ENCODE measurements around the gene GRHL1.
A peak's percentile ranks its signal among the peaks of the same experiment; 100 is the strongest.

Gene GRHL1

DNA sequence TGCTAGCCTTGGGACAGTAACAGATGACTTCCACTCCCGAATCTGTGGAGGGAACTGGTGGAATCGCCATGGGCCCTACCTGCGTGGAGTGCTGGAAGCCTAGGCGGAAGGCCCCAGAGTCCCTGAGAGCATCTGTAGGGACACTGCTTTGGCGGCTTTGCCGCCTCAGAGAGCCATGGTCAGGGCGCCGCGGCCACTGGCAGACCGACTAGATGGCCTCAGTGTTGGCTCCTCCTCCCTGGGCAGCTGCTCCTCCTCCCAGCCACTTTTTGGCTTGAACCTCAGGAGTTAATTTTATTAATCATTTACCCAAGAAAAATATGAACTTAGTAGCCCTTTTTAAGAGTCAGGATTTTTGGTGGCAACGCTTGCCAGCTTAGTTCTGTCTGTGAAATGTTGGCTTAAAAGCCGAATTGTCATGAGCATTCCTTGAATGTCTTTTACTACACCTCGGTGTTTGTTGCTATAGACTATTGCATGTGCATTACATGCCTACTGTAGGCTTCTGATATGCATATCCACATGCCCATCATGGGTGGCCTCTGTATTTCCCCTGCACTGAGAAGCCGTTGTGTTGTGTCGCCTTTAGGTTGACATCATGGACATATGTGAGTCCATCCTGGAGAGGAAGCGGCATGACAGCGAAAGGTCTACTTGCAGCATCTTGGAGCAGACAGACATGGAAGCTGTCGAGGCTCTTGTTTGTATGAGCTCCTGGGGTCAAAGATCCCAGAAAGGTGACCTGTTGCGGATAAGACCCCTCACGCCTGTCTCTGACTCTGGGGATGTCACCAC is 94.3 kb downstream of the GRHL1 start:
- DNase-seq (ENCODE audit: low read depth in 1 of 2, low spot score in 1 of 2) = no peak
- no peak for TF ChIP-seq JUND (IDR thresholded peaks at IDR 0.05; ENCODE audit: low read depth)
- in situ Hi-C loops (cut with HindIII; ENCODE audit: low pct_unique_long_range_greater_than_20kb, low sequenced_read_pairs) = no loop called here

DNA sequence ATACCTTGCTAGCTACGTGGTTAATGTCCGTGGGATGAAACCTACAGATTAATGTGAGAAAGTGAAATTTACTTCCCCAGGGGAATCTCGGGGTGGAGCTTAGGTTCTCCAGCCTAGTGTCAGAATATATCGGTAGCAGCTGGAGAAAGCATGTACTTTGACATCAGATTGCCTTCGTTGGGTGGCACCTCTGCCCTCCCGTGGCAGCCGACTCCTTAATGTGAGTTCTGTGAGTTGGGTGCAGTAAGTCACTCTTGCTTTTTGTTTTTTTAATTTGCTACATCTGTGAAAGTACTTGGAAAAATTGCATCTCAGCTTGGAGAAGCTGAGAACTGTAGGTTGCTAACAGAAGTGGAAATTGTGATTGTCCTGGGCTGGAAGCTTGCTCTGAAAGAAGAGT is 95.4 kb downstream of the GRHL1 start:
- TF ChIP-seq JUND (IDR thresholded peaks at IDR 0.05; ENCODE audit: low read depth) = no peak
- no peak for DNase-seq (ENCODE audit: low read depth in 1 of 2, low spot score in 1 of 2)
- in situ Hi-C loops (cut with HindIII; ENCODE audit: low pct_unique_long_range_greater_than_20kb, low sequenced_read_pairs) = no loop called here

DNA sequence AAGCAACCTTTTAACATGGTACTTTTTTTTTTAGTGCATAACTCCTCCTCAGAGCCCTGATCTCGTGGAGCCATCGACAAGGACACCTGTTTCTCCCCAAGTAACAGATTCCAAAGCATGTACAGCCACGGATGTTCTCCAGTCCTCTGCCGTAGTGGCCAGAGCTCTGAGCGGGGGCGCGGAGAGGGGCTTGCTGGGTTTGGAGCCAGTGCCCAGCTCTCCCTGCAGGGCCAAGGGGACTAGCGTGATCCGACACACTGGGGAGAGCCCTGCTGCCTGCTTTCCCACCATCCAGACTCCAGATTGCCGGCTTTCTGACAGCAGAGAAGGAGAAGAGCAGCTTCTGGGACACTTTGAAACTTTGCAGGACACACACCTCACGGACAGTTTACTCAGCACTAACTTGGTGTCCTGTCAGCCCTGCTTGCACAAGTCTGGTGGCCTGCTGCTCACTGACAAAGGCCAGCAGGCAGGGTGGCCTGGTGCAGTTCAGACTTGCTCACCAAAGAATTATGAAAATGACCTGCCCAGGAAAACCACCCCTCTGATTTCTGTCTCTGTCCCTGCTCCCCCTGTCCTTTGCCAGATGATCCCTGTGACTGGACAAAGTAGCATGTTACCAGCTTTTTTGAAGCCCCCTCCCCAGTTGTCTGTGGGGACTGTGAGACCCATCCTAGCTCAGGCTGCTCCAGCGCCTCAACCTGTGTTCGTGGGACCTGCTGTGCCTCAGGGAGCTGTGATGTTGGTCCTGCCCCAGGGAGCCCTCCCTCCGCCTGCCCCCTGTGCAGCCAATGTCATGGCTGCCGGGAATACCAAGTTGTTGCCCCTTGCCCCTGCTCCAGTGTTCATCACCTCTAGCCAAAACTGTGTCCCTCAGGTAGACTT is 96.4 kb downstream of the GRHL1 start:
- TF ChIP-seq JUND (IDR thresholded peaks at IDR 0.05; ENCODE audit: low read depth) = no peak
- in situ Hi-C loops (cut with HindIII; ENCODE audit: low pct_unique_long_range_greater_than_20kb, low sequenced_read_pairs) = no loop called here
- DNase-seq (ENCODE audit: low read depth in 1 of 2, low spot score in 1 of 2) = no peak

GRCh38 chr2:10048501-10049171 is 97.1 kb downstream of the GRHL1 start:
- in situ Hi-C loops (cut with HindIII; ENCODE audit: low pct_unique_long_range_greater_than_20kb, low sequenced_read_pairs) = no loop called here
- peak; percentile 32 to 46 for DNase-seq (ENCODE audit: low read depth in 1 of 2, low spot score in 1 of 2)
- TF ChIP-seq JUND (IDR thresholded peaks at IDR 0.05; ENCODE audit: low read depth) = no peak

All from T47D (cell line).